Measurements from ENCODE around the gene TULP1.
A peak's percentile ranks its signal among the peaks of the same experiment; 100 is the strongest.
"Not testable (repeated sequence)": the region's sequence is repeated elsewhere in the genome, so short reads cannot be mapped to it uniquely, and the experiment has no call there.

The TULP1 gene

DNA sequence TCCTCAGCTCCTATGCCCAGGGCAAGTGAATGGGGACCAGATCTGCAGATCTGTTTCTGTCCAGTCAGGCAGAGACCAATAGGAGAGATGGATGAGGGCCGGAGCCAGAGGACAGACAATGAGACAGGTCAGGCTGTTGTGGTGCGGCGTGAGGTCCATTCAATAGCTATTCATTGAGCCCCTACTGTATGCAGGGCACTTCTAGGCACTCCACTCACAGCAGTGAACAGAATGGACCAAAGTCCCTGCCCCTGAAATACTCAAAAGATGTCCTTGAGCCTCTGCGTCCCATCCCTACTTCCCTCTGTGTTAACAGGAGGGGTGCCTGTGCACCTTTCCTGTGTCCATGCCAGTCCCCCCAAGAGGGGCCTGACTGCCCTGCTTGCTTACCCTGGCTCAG is 8.5 kb upstream of the TULP1 start:
- DNase-seq, result no peak

DNA sequence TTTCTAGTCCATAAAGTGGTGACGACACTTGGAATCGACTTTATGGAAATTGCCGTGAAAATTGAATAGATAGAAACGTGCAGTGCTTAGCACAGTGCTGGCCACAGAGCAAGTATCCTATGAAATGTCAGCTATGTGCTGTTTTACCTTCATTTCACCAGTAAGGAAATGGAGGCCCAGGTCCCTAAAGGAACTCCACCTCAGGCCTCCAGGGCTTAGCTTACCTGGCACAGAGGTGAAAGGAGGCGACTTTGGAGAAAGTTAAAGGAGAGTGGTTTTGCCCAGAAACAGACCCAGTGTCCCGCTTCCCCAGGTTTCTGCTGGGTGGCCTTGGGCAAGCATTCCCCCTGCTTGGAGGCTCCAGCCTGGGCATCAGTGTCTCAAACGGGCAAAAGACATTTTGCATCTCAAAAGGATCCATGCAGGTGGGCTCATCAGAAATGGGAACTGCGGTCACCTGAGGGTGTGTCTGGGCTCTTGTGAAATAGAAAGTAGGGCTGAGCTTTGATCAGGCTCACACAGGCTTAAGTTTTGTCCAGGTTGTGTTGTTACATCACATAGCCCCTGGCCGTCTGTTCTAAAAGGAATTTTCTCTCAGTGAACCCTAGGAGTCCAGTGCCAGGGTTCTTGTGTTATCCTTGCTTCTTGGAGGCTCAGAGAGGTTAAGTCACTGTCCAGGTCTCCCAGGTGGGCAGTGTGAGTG is 6.8 kb upstream of the TULP1 start:
- no peak for DNase-seq

- no peak for DNase-seq
Measured at GRCh38 chr6:35518566-35519312, 6.0 kb upstream of the TULP1 start.

DNA sequence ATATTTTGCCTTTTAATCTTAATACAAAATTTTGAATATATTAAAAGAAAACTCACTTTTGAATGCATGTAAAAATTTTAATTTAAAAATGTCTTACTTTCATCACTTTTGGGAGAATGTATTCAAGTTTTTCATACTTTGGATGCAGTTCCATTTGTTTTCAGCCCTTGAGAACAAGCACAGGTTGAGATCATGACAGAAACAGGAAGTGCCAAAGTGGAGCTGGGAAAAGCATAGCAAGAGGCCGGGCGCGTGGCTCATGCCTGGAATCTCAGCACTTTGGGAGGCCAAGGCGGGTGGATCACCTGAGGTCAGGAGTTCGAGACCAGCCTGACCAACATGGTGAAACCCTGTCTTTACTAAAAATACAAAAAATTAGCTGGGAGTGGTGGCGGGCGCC is 5.3 kb upstream of the TULP1 start:
- DNase-seq, result not testable (repeated sequence)

DNA sequence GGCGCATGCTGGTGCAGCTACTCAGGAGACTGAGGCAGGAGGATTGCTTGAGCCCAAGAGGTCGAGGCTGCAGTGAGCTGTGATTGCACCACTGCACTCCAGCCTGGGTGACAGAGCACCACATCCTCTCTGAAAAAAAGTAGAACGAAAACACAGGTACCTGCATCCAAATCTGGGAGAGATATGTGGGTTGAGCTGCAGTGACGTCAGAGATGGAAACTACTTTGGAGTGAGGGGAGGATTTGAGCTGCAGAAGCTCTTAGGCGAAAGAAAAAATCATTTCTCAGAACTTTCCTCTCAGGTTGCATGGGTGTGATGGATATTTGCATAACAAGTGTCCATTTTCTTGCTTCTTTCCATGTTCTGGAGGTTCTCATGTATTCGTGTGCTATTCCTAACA is 4.0 kb upstream of the TULP1 start:
- no peak for DNase-seq

DNA sequence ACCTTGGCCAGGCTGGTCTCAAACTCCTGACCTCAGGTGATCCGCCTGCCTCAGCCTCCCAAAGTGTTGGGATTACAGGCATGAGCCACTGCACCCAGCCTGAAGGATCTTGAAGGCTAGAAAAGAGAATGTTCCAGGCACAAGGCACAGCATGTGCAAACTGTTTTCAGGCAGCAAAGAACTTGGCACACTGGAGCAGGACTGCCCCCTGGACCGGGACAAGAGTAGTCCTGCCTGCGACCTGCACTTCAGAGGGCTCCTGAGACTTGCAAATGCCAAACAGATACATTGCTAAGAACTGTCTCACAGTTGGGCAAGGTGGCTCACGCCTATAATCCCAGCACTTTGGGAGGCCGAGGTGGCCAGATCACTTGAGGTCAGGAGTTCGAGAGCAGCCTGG is 3.2 kb upstream of the TULP1 start:
- DNase-seq, result not testable (repeated sequence)

- no peak for DNase-seq
Measured at GRCh38 chr6:35514587-35514986, 1.9 kb upstream of the TULP1 start.

- no peak for DNase-seq
Measured at GRCh38 chr6:35512006-35512405, 690 bp downstream of the TULP1 start.

DNA sequence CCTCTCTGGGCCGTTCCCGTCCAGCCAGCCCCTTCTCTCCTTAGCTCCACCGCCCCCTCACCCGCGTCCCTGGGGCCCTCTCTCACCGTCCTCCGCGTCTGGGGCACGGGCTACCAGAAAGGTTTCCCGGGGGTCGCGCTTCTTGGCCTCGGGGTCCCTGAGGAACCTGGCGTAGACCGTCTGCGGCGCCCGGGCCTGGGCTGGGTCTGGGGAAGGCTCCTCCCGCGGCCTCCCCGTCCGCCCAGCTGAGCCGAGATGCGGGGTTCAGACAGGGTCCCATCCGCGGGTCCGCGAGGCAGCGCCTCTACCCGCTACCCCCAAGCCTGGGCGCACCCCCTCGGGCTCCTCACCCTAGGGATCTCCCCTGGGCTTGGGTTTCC is 1.1 kb downstream of the TULP1 start:
- no peak for DNase-seq

GRCh38 chr6:35510916-35511561 is 1.7 kb downstream of the TULP1 start:
- no peak for DNase-seq

DNA sequence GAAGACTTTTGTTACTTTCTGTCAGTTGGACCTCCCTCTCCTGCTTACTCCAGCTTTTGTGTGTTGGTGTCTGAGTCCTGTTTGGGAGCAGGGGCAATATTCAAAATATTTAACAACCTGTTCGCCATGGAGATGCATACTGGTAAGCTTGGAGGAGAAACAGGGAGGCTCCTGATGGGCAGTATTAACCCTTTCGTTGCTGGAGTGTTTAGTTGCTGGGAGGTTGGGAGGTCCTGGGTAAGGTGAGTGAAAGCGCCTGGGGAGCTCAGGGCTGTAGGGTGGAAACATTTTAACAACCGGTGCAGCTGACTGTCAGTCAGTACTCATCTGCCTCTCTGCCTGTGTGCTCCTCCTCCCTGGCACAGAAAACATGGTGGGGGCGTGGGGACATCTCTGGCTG is 4.2 kb downstream of the TULP1 start:
- DNase-seq, result no peak

DNA sequence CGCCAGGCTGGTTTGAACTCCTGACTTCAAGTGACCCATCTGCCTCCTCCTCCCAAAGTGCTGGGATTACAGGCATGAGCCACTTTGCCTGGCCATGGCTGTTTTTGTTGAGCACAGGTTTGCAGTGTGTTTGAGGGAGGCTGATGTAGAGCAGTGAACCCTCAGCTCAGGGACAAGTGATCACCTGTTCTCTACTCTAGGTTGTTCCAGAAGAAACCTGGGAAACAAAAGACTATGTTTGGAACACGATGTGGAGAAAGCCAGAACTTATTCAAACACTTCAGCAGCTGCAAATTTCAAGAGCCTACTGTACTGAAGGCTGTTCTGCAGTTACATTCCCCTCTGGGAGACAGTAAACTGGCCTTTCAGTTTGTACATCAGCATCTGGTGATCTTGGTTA is 4.7 kb downstream of the TULP1 start:
- DNase-seq, result no peak

- DNase-seq, result no peak
Measured at GRCh38 chr6:35507221-35507620, 5.5 kb downstream of the TULP1 start.

DNA sequence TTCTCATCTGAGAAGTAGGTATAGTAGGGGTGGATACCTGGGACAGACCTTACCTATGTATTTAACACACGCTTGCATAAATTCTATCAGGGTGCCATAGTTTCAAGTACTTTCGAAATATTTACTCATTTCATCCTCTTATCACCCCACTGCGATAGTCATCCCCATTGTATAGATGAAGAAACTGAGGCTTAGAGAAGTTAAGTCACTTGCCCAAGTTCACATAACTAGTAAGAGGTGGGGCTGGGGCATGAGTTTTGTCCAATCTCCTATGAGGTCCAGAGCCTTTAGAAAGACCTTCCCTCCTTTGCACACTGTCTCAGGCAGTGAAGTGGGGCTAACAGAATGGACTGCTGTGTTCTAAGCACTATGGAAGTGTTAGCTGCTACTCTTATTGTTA is 6.2 kb downstream of the TULP1 start:
- no peak for DNase-seq

- no peak for DNase-seq
Measured at GRCh38 chr6:35505999-35506412, 6.7 kb downstream of the TULP1 start.

DNA sequence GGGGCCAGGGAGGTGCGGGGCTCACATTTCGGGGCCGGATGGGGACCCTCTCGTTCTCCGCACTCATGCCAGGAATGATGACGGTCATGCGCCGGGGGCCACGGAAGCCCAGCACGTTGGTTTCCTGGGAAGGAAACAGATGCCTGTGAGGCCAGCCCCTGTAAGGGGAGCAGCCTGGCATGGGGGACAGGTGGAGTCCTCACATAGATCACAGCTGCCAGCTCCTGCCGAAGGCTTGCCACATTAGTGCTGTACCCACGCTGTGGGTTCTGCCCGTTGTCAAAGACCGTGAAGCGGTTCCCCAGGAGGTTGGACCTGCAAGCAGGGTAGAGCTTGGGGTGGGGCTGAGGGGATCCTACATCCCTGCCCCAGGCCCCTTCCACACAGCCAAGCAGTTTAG is 9.2 kb downstream of the TULP1 start:
- no peak for DNase-seq

DNA sequence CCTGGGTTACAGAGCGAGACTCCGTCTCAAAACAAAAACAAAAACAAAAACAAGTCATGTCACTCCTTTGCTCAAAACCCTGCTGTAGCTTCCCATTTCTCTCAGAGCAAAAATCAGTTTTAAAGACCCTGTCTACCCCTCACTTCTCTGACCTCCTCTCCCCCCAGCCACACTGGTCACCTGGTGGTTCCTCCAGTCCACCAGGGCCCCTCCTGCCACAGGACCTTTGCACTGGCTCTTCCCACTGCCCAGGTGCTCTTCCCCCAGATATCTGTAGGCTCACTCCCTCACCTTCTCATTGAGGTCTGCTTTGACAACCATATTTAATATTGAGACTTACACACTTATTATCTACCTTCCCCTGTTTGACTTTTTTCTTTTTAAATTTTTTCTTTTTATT is 10.9 kb downstream of the TULP1 start:
- DNase-seq, result no peak

GRCh38 chr6:35500782-35501181 is 11.9 kb downstream of the TULP1 start:
- DNase-seq, result no peak

DNA sequence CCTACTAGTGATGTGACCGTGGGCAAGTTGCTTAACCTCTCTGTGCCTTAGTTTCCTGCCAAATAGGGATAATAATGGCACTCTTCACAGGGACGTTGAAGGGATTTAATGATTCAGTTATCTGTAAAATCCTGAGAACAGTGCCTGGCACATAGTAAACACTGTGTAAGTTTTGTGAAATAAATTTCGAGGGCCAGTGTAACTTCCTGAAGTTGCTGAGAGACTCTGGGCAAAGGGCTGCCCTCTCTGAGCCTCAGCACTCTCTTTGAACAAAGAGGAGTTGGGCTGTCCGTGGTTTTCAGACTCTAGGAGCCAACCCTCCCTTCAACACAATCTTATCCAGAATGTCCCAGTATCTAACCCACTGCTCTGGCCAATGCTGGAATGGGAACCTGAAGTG is 13.3 kb downstream of the TULP1 start:
- DNase-seq, result no peak

DNA sequence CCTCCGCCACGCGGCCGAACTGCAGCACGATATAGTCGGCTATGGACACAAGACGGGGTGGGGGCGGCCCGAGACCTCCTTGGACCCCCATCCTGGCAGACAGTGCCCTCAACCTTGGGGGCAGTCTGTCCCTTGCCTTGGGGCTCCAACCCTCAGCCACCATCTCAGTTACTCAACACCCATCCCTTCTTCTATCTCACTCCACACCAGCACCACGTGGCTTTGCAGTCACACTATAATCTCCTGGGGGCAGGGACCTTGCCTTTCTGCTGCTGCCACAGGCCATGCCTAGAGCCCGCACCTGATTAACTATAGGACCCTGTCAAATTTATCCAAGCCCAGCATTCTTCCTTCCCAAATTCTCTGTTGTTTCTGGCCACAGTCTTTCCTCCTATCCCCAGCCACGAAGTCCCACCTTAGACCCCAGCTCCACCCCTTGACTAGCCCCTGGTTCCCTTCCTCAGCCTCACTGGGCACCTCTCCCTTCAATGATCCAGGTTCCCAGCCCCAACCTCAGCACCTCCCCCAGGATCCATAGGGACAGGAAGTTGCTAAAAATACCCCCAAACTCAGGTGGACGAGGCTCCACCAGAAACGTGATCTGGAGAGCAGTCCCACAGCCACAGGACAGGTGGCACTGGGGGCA is 14.2 kb downstream of the TULP1 start:
- no peak for DNase-seq

DNA sequence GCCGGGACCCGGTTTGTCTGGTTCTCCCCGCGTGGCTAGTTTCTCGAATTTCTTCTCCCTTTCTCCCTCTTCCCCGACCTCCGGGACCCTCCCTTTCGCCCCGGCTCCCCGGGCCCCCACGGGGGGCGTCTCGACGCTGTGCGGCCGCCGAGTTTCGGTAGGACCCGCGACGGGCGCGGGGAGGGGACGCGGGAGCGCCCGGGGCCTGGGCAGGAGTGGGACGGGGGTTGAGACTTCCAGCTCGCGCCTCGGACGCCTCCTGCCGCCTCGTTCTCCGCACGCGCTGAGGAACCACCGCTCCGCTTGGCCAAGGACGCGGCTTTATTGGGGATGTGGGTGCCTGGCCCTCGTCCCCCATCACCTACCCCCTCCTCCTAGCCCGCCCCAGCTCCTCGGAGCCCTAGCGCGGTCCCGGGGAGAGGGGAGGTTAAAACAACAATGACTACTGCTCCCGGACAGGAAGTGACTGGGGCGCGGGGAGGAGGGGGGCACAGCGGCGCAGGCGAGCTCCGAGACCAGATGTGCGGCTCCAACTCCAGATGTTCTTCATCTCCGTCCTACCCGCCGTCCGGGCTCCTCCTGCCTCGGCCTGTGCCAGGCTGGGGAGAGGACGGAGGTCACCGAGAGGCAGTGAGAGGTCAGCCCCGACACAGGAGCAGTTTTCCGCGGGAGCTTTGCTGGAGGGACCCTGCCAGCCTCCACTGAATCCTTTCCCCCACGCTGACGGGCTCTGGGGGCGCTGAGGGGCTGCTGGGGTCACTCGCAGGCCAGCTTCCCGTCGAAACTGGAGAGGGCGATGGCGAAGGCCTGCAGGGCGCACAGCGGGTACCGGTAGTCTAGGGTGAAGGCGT is 14.9 kb downstream of the TULP1 start:
- DNase-seq, result no peak

- DNase-seq, result peak in 3 of 14 donors; percentile 21 to 58 (median 39)
Measured at GRCh38 chr6:35496841-35497570, 15.7 kb downstream of the TULP1 start, which contains the start of gene TEAD3. TEAD3 (minus strand) TSS chr6:35497079.

All from C1 segment of cervical spinal cord (tissue), 14 donors.